ENCODE measurements around the gene PHAX. TPM values are rescaled to one million over a fixed set of nuclear protein-coding genes. Genes with fewer than 3 reads are reported as not detected.

PHAX gene
- total and polyA plus RNA-seq, 2 donors (not counting 1 experiment from before 2014, with no cell fraction given), result 54.5 to 103 TPM

DNA sequence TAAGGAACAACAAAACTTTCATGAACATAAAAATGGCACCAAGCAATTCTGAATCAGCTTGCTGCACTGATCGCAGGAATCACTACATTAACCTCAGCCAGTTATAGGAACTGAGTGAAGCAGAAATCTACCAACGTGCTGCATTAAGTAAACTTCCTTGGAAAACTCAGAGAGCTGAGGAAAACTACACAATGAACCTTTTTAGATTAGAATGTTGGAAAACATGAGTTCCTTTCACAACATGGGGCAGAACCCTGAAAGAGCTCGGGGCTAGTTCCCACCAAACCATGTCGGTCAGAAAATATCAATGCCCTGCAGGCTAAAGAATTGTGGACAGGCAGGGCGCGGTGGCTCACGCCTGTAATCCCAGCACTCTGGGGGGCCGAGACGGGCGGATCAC, 25.1 kb upstream of the PHAX start:
- no peaks in the 10 kb centered on the region for H3K4me1 ChIP-seq (ENCODE audit: control insufficient read depth, extremely low read depth, insufficient read depth, low read length)
- no peak overlapping the region for H3K27ac ChIP-seq (ENCODE audit: insufficient read depth, low read length)
- H3K79me2 ChIP-seq (ENCODE audit: control insufficient read depth, insufficient read depth, low read length), result no peaks in the 10 kb centered on the region
- no peaks in the 10 kb centered on the region for H3K27me3 ChIP-seq (ENCODE audit: control insufficient read depth, insufficient read depth, low read length)
- H2AFZ ChIP-seq (ENCODE audit: low read length), result no peak overlapping the region
- H3K4me3 ChIP-seq (replicated peaks in 1 of 4; ENCODE audit: control extremely low read depth in 1 of 4, insufficient read depth in 1 of 4, low read depth in 3 of 4, low read length in 4 of 4), result no peak overlapping the region
- DNase-seq (ENCODE audit: low read depth in 2 of 2), result no peak
- H3K9ac ChIP-seq (ENCODE audit: insufficient read depth, low read length), result no peak overlapping the region
- H3K9me3 ChIP-seq (ENCODE audit: control insufficient read depth, insufficient read depth, low read depth, low read length), result no peaks in the 10 kb centered on the region
- H3K36me3 ChIP-seq (ENCODE audit: control insufficient read depth, insufficient read depth, low read length), result no peaks in the 10 kb centered on the region
- H3K4me2 ChIP-seq (ENCODE audit: extremely low read depth, insufficient read depth, low read length), result no peak overlapping the region
- TF ChIP-seq EZH2 (IDR thresholded peaks at IDR 0.05; ENCODE audit: low read length, missing control alignments), result no peak
- TF ChIP-seq, protein P1, sequence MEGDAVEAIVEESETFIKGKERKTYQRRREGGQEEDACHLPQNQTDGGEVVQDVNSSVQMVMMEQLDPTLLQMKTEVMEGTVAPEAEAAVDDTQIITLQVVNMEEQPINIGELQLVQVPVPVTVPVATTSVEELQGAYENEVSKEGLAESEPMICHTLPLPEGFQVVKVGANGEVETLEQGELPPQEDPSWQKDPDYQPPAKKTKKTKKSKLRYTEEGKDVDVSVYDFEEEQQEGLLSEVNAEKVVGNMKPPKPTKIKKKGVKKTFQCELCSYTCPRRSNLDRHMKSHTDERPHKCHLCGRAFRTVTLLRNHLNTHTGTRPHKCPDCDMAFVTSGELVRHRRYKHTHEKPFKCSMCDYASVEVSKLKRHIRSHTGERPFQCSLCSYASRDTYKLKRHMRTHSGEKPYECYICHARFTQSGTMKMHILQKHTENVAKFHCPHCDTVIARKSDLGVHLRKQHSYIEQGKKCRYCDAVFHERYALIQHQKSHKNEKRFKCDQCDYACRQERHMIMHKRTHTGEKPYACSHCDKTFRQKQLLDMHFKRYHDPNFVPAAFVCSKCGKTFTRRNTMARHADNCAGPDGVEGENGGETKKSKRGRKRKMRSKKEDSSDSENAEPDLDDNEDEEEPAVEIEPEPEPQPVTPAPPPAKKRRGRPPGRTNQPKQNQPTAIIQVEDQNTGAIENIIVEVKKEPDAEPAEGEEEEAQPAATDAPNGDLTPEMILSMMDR (conservative IDR thresholded peaks at IDR 0.05 in 1 of 2, IDR thresholded peaks at IDR 0.05 in 1 of 2; ENCODE audit: low read depth in 1 of 2, low read length in 2 of 2), result no peak
- no peaks in the 10 kb centered on the region for H4K20me1 ChIP-seq (ENCODE audit: control insufficient read depth, extremely low read depth, insufficient read depth, low read length)

DNA sequence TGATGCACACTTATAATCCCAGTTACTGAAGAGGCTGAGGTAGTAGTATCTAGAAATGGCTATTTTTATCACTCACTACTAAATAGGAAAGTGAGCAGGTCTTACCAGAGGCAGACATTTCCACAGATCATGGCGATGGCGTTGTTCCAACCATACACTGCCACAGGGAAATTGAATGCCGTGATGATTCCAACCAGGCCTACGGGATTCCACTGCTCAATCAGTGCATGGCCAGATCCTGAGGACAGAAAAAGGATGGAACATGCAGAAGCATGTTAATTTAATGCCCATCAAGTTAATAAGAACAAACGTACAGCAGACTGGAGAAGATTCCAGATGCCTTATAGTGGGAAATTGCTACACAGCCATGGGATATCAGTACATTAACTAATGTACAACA, 23.8 kb upstream of the PHAX start:
- H3K9ac ChIP-seq (ENCODE audit: insufficient read depth, low read length), result no peak overlapping the region
- TF ChIP-seq, protein P1 (conservative IDR thresholded peaks at IDR 0.05 in 1 of 2, IDR thresholded peaks at IDR 0.05 in 1 of 2; ENCODE audit: low read depth in 1 of 2, low read length in 2 of 2), result no peak
- TF ChIP-seq EZH2 (IDR thresholded peaks at IDR 0.05; ENCODE audit: low read length, missing control alignments), result no peak
- H3K27me3 ChIP-seq (ENCODE audit: control insufficient read depth, insufficient read depth, low read length), result no peaks in the 10 kb centered on the region
- H4K20me1 ChIP-seq (ENCODE audit: control insufficient read depth, extremely low read depth, insufficient read depth, low read length), result no peaks in the 10 kb centered on the region
- H3K4me3 ChIP-seq (replicated peaks in 1 of 4; ENCODE audit: control extremely low read depth in 1 of 4, insufficient read depth in 1 of 4, low read depth in 3 of 4, low read length in 4 of 4), result no peak overlapping the region
- H3K4me2 ChIP-seq (ENCODE audit: extremely low read depth, insufficient read depth, low read length), result no peak overlapping the region
- DNase-seq (ENCODE audit: low read depth in 2 of 2), result no peak
- H2AFZ ChIP-seq (ENCODE audit: low read length), result no peak overlapping the region
- H3K4me1 ChIP-seq (ENCODE audit: control insufficient read depth, extremely low read depth, insufficient read depth, low read length), result no peaks in the 10 kb centered on the region
- no peaks in the 10 kb centered on the region for H3K79me2 ChIP-seq (ENCODE audit: control insufficient read depth, insufficient read depth, low read length)
- H3K9me3 ChIP-seq (ENCODE audit: control insufficient read depth, insufficient read depth, low read depth, low read length), result no peaks in the 10 kb centered on the region
- no peak overlapping the region for H3K27ac ChIP-seq (ENCODE audit: insufficient read depth, low read length)
- no peaks in the 10 kb centered on the region for H3K36me3 ChIP-seq (ENCODE audit: control insufficient read depth, insufficient read depth, low read length)

DNA sequence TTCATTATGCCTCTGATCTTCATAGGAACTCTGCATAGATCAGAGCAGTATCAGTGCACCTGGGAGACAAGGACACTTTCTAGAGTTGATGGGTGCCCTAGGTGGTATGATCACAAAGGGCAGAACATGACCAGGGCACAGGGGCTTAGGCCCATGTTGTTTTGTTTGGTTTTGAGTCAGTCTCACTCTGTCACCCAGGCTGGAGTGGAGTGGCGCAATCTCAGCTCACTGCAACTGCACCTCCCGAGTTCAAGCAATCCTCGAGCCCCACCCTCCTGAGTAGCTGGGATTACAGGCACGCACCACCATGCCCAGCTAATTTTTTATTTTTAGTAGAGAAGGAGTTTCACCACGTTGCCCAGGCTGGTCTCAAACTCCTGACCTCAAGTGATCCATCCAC, 23.3 kb upstream of the PHAX start:
- Histone ChIP-seq H3K9me3 (ENCODE audit: control insufficient read depth, insufficient read depth, low read depth, low read length) (no peaks in the 10 kb centered on the region), H3K9ac (ENCODE audit: insufficient read depth, low read length) (no peak overlapping the region), H3K79me2 (ENCODE audit: control insufficient read depth, insufficient read depth, low read length) (no peaks in the 10 kb centered on the region), H3K4me2 (ENCODE audit: extremely low read depth, insufficient read depth, low read length) (no peak overlapping the region), H3K27ac (ENCODE audit: insufficient read depth, low read length) (no peak overlapping the region), H4K20me1 (ENCODE audit: control insufficient read depth, extremely low read depth, insufficient read depth, low read length) (no peaks in the 10 kb centered on the region), H2AFZ (ENCODE audit: low read length) (no peak overlapping the region), H3K4me1 (ENCODE audit: control insufficient read depth, extremely low read depth, insufficient read depth, low read length) (no peaks in the 10 kb centered on the region), H3K27me3 (ENCODE audit: control insufficient read depth, insufficient read depth, low read length) (no peaks in the 10 kb centered on the region), H3K4me3 (replicated peaks in 1 of 4; ENCODE audit: control extremely low read depth in 1 of 4, insufficient read depth in 1 of 4, low read depth in 3 of 4, low read length in 4 of 4) (no peak overlapping the region), H3K36me3 (ENCODE audit: control insufficient read depth, insufficient read depth, low read length) (no peaks in the 10 kb centered on the region)
- no peak for DNase-seq (ENCODE audit: low read depth in 2 of 2)
- TF ChIP-seq, protein P1 (conservative IDR thresholded peaks at IDR 0.05 in 1 of 2, IDR thresholded peaks at IDR 0.05 in 1 of 2; ENCODE audit: low read depth in 1 of 2, low read length in 2 of 2), result no peak
- no peak for TF ChIP-seq EZH2 (IDR thresholded peaks at IDR 0.05; ENCODE audit: low read length, missing control alignments)

All from fibroblast of lung (primary cell).